Ishikawa (cell line): ENCODE results near the gene SNED1.

ENCODE experiments used
- EP300 ChIP-seq: IDR thresholded peaks from 2 replicates; pipeline ENCODE4 v1.6.1; 2012; ENCODE audit warnings: borderline replicate concordance
- MAX ChIP-seq: IDR thresholded peaks from 2 replicates; pipeline ENCODE4 v1.6.1; 2012
- REST ChIP-seq: IDR thresholded peaks from 2 replicates; pipeline ENCODE4 v1.6.1; 2012; ENCODE audit warnings: low read depth, mild to moderate bottlenecking
- YY1 ChIP-seq: IDR thresholded peaks from 2 replicates; pipeline ENCODE4 v1.6.1; 2012; ENCODE audit warnings: low read depth
- ZBTB7A ChIP-seq: IDR thresholded peaks from 2 replicates; pipeline ENCODE4 v1.6.1; 2012; ENCODE audit warnings: low read depth

GRCh38 chr2:241038374-241039180 is 40.2 kb downstream of the SNED1 start:
- TF ChIP-seq MAX (no peak), YY1 (no peak), EP300 (no peak), ZBTB7A (no peak), REST (no peak)
